CD4-positive, alpha-beta T cell (primary cell): ENCODE data around the gene LRP1B. TPM values are rescaled to one million over a fixed set of nuclear protein-coding genes. Genes with fewer than 3 reads are reported as not detected.

Experiments
- ATAC-seq: fragments of 200-7000 bp; cut with Tn5 transposase; one replicate; pipeline ENCODE4 v1.10.0; 2022; ENCODE audit warnings: mild to moderate bottlenecking; ENCODE audit not compliant: poor library complexity
- CTCF ChIA-PET: fragments of 350-600 bp; sonication (Branson Sonifier 250); formaldehyde crosslinking; loops from one replicate; lab custom pipeline; 2021; ENCODE audit warnings: antibody characterized with exemption, inconsistent platforms; lab: Charles Lee
- POLR2A ChIA-PET: fragments of 350-600 bp; sonication (Branson Sonifier 250); formaldehyde crosslinking; loops from one replicate; lab custom pipeline; 2021; ENCODE audit warnings: antibody characterized with exemption, inconsistent platforms; lab: Charles Lee
- DNase-seq, 14 experiments: peaks; one replicate each; pipeline ENCODE4 v3.0.0-alpha.2; 2013 to 2020; ENCODE audit warnings: mixed read lengths in 2 of 14
- H3K27ac ChIP-seq, 2 donors: one replicate each; pipeline versions ENCODE4 v1.5.1 to v1.7.0; 2013; ENCODE audit warnings: low read length in 2 of 2, low read depth in 1 of 2, mild to moderate bottlenecking in 1 of 2
- H3K27me3 ChIP-seq, 2 experiments: 1 replicate in 1 of 2; 2 replicates in 1 of 2; pipeline versions ENCODE4 v1.6.1 to v1.7.0; 2013; ENCODE audit warnings: low read length in 2 of 2, control low read depth in 1 of 2, mild to moderate bottlenecking in 1 of 2, moderate library complexity in 1 of 2; ENCODE audit not compliant: insufficient read depth in 2 of 2, control insufficient read depth in 1 of 2
- H3K36me3 ChIP-seq: one replicate; pipeline ENCODE4 v1.6.1; 2013; ENCODE audit warnings: low read length, control low read depth; ENCODE audit not compliant: insufficient read depth
- H3K4me1 ChIP-seq: one replicate; pipeline ENCODE4 v1.6.1; 2013; ENCODE audit warnings: low read length, control low read depth; ENCODE audit not compliant: insufficient read depth
- H3K4me3 ChIP-seq: one replicate; pipeline ENCODE4 v1.5.1; 2013; ENCODE audit warnings: mild to moderate bottlenecking, low read length, moderate library complexity
- H3K9me3 ChIP-seq, 2 experiments: 1 replicate in 1 of 2; 2 replicates in 1 of 2; pipeline versions ENCODE4 v1.6.1 to v1.7.0; 2013; ENCODE audit warnings: low read length in 2 of 2, mild to moderate bottlenecking in 2 of 2, control low read depth in 1 of 2, moderate library complexity in 1 of 2; ENCODE audit not compliant: control insufficient read depth in 1 of 2, insufficient read depth in 1 of 2
- H3K27ac Mint-ChIP-seq: one replicate; pipeline ENCODE4 v1.8.0; 2020; ENCODE audit warnings: mixed read lengths
- H3K27me3 Mint-ChIP-seq: one replicate; pipeline ENCODE4 v1.8.0; 2021; ENCODE audit warnings: mixed read lengths
- H3K36me3 Mint-ChIP-seq: one replicate; pipeline ENCODE4 v1.8.0; 2021; ENCODE audit warnings: low read depth, mixed read lengths
- H3K4me1 Mint-ChIP-seq: one replicate; pipeline ENCODE4 v1.8.0; 2021; ENCODE audit warnings: low read depth, mixed read lengths
- H3K4me3 Mint-ChIP-seq: one replicate; pipeline ENCODE4 v1.8.0; 2020; ENCODE audit warnings: mild to moderate bottlenecking, mixed read lengths
- H3K9me3 Mint-ChIP-seq: one replicate; pipeline ENCODE4 v1.8.0; 2020; ENCODE audit warnings: mixed read lengths
- CTCF ChIP-seq: fragments of 200-600 bp; IDR thresholded peaks from one replicate; pipeline ENCODE4 v1.8.0; 2022; ENCODE audit warnings: antibody characterized with exemption, mild to moderate bottlenecking
- intact Hi-C, 2 experiments: fragments of 100-400 bp; cut with DNase I in 1 of 2; cut with micrococcal nuclease in 1 of 2; formaldehyde crosslinking; loops; one replicate each; pipeline versions ENCODE4 v1.15.1 to v1.9.0; 2023 to 2025; cut with DNase I, micrococcal nuclease
- total RNA-seq, 174 experiments: library from RNA in 2 of 174; stranded (reverse) in 2 of 174; gene quantifications; one replicate each; pipeline ENCODE4 v1.2.3 and lab custom pipeline; 2021 to 2026

Gene LRP1B
- total RNA-seq, 2 experiments from 2014 or later, result not detected

GRCh38 chr2:140262908-140263307, 1867.9 kb downstream of the LRP1B start:
- no peak overlapping the region for H3K4me3 Mint-ChIP-seq
- POLR2A ChIA-PET, result no interaction called here
- ATAC-seq, result no peak

GRCh38 chr2:140257692-140258300, 1873.0 kb downstream of the LRP1B start:
- Histone ChIP-seq H3K9me3 (no peaks in the 10 kb centered on the region), H3K4me1 (no peaks in the 10 kb centered on the region), H3K27ac (no peak overlapping the region), H3K36me3 (no peaks in the 10 kb centered on the region), H3K4me3 (no peak overlapping the region), H3K27me3 (no peaks in the 10 kb centered on the region)
- H3K9me3 Mint-ChIP-seq, result peaks cover 3% of the 10 kb centered on the region
- CTCF ChIA-PET, result no interaction called here
- no peaks in the 10 kb centered on the region for H3K4me1 Mint-ChIP-seq
- H3K27me3 Mint-ChIP-seq, result no peaks in the 10 kb centered on the region
- H3K4me3 Mint-ChIP-seq, result no peak overlapping the region
- intact Hi-C loops, result no loop called here
- ATAC-seq (no peak), DNase-seq (no peak)
- POLR2A ChIA-PET, result no interaction called here
- H3K36me3 Mint-ChIP-seq, result no peaks in the 10 kb centered on the region
- H3K27ac Mint-ChIP-seq, result no peak overlapping the region
- TF ChIP-seq CTCF, result no peak

More at GRCh38 chr2:140262908-140263307, 1867.9 kb downstream of the LRP1B start:
- Mint-ChIP-seq H3K4me1 (no peaks in the 10 kb centered on the region), H3K27me3 (no peaks in the 10 kb centered on the region), H3K27ac (no peak overlapping the region), H3K36me3 (no peaks in the 10 kb centered on the region), H3K9me3 (peaks cover 12% of the 10 kb centered on the region)
- intact Hi-C loops, result no loop called here
- Histone ChIP-seq H3K27me3 (no peaks in the 10 kb centered on the region), H3K4me1 (no peaks in the 10 kb centered on the region), H3K36me3 (no peaks in the 10 kb centered on the region), H3K4me3 (no peak overlapping the region), H3K27ac (no peak overlapping the region), H3K9me3 (peaks cover 0 to 6% of the 10 kb centered on the region in 2 experiments)
- no peak for DNase-seq
- TF ChIP-seq CTCF, result no peak
- CTCF ChIA-PET, result no interaction called here

GRCh38 chr2:140256080-140256479, 1874.7 kb downstream of the LRP1B start:
- intact Hi-C loops, result no loop called here
- POLR2A ChIA-PET, result no interaction called here

More at GRCh38 chr2:140256080-140256479, 1874.7 kb downstream of the LRP1B start:
- H3K9me3 ChIP-seq, result no peaks in the 10 kb centered on the region
- ATAC-seq (no peak), DNase-seq (no peak)
- Mint-ChIP-seq H3K36me3 (no peaks in the 10 kb centered on the region), H3K4me1 (no peaks in the 10 kb centered on the region), H3K9me3 (peaks cover 3% of the 10 kb centered on the region), H3K27me3 (no peaks in the 10 kb centered on the region), H3K4me3 (no peak overlapping the region), H3K27ac (no peak overlapping the region)
- H3K4me1 ChIP-seq, result no peaks in the 10 kb centered on the region
- CTCF ChIA-PET, result no interaction called here
- H3K36me3 ChIP-seq, result no peaks in the 10 kb centered on the region
- no peak overlapping the region for H3K27ac ChIP-seq
- TF ChIP-seq CTCF, result no peak
- no peaks in the 10 kb centered on the region for H3K27me3 ChIP-seq
- no peak overlapping the region for H3K4me3 ChIP-seq
